Panc1 (cell line): ENCODE data around the gene WDR7. TPM values are rescaled to one million over a fixed set of nuclear protein-coding genes. Genes with fewer than 3 reads are reported as not detected.

Experiments used
- ATAC-seq: fragments of 200-7000 bp; cut with Tn5 transposase; 2 replicates; pipeline ENCODE4 v1.9.1; 2020; ENCODE audit warnings: mild to moderate bottlenecking, moderate library complexity
- BruUV-seq: library from RNA; stranded (reverse); fragments of 400-500 nt; replicated peaks from 2 replicates; lab custom pipeline; 2021; lab: Mats Ljungman, UMichigan
- CTCF ChIA-PET: fragments of 300-600 bp; sonication (Branson Sonifier 250); formaldehyde crosslinking; loops from one replicate; lab custom pipeline; 2022; ENCODE audit warnings: antibody characterized with exemption; lab: Charles Lee
- POLR2A ChIA-PET: fragments of 300-600 bp; sonication (Branson Sonifier 250); formaldehyde crosslinking; loops from one replicate; lab custom pipeline; 2022; ENCODE audit warnings: antibody characterized with exemption; lab: Charles Lee
- DNase-seq: peaks from one replicate; pipeline ENCODE4 v3.0.0-alpha.2; 2010; ENCODE audit warnings: low read depth, low spot score
- H3K27ac ChIP-seq: 2 replicates; pipeline ENCODE4 v1.5.1; 2011; ENCODE audit warnings: mild to moderate bottlenecking, low read length, inconsistent platforms
- H3K27me3 ChIP-seq: fragments of 200-500 bp; sonication (Bioruptor generic); 2 replicates; pipeline ENCODE4 v1.6.0; 2014; ENCODE audit warnings: low read length, inconsistent platforms; ENCODE audit not compliant: control insufficient read depth, insufficient read depth
- H3K36me3 ChIP-seq: fragments of 200-500 bp; sonication (Bioruptor generic); 2 replicates; pipeline ENCODE4 v1.5.1; 2014; ENCODE audit warnings: inconsistent platforms, mild to moderate bottlenecking, low read length, moderate library complexity; ENCODE audit not compliant: control insufficient read depth, insufficient read depth
- H3K4me1 ChIP-seq: 2 replicates; pipeline ENCODE4 v1.5.1; 2011; ENCODE audit warnings: inconsistent platforms, mild to moderate bottlenecking, low read length, moderate library complexity; ENCODE audit not compliant: control insufficient read depth, insufficient read depth
- H3K4me3 ChIP-seq, 2 experiments: 2 replicates each; pipeline ENCODE4 v1.5.1; 2011 to 2012; ENCODE audit warnings: low read depth in 2 of 2, low read length in 2 of 2, mild to moderate bottlenecking in 2 of 2, inconsistent platforms in 1 of 2, moderate library complexity in 1 of 2
- H3K9me3 ChIP-seq: fragments of 200-500 bp; sonication (Bioruptor generic); 2 replicates; pipeline ENCODE4 v1.5.1; 2014; ENCODE audit warnings: low read depth, mild to moderate bottlenecking, inconsistent platforms, low read length, moderate library complexity; ENCODE audit not compliant: control insufficient read depth, insufficient read depth
- POLR2AphosphoS5 ChIP-seq: IDR thresholded peaks from 2 replicates; pipeline ENCODE4 v1.6.1; 2012; ENCODE audit warnings: mild to moderate bottlenecking, low read depth, low read length, moderate library complexity
- SIN3A ChIP-seq: IDR thresholded peaks from 2 replicates; pipeline ENCODE4 v1.6.1; 2012; ENCODE audit warnings: low read depth, mild to moderate bottlenecking, low read length, moderate library complexity, borderline replicate concordance; ENCODE audit not compliant: insufficient read depth
- TCF7L2 ChIP-seq: IDR thresholded peaks from 2 replicates; pipeline ENCODE4 v1.6.1; 2011; ENCODE audit warnings: mild to moderate bottlenecking, low read depth, low read length, inconsistent platforms
- in situ Hi-C: cut with HindIII; loops from 2 replicates; pipeline ENCODE4 v1.10.0; 2016; ENCODE audit warnings: low sequenced_read_pairs, low pct_unique_long_range_greater_than_20kb
- intact Hi-C: fragments of 100-400 bp; cut with micrococcal nuclease; formaldehyde crosslinking; loops from one replicate; pipeline ENCODE4 v1.10.0; 2022; ENCODE audit not compliant: unreplicated experiment
- total RNA-seq: library from RNA; stranded (reverse); gene quantifications from one replicate; pipeline ENCODE4 v1.2.1, GENCODE V29; 2021; ENCODE audit not compliant: unreplicated experiment
- TF ChIP-seq, protein P1 (sequence below), 2 experiments: IDR thresholded peaks; 2 replicates each; pipeline ENCODE4 v1.6.1; 2011 to 2012; ENCODE audit warnings: low read depth in 2 of 2, control low read depth in 1 of 2, low read length in 1 of 2, mild to moderate bottlenecking in 1 of 2, moderate library complexity in 1 of 2; ENCODE audit not compliant: insufficient read depth in 1 of 2
- TF ChIP-seq, protein P2 (sequence below): fragments of 450-650 bp; IDR thresholded peaks from 2 replicates; pipeline ENCODE4 v1.5.1; 2017; ENCODE audit warnings: mild to moderate bottlenecking

The WDR7 gene
- total RNA-seq, 1 experiment from 2014 or later: 12.3 TPM

DNA sequence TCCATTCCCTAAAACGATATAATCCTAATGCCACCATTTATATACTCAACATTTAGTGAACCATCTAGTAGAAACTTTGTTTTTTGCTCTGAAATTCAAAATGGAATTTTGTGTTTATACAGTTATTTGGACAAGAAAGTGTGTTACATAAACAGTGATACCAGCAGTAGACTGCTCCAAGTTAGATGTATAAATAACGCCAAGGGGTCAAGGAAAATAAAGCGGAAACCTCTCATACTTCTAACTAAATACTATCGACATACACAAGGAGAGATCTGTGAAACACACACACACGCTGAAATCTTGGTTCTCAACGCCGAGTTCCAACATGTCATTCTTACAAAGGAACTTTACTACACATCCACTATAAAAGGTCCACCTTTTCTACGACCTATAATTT lies 14.0 kb upstream of the WDR7 start:
- ATAC-seq (no peak), DNase-seq (no peak)
- H3K4me1 ChIP-seq: peaks cover 8% of the 10 kb centered on the region; the same call in 1 of the 2 replicates
- peak overlapping the region; percentile 90 for H3K27ac ChIP-seq
- BruUV-seq: TSS peak; percentile 78
- ChIA-PET CTCF (no interaction called here), POLR2A (no interaction called here)
- H3K36me3 ChIP-seq: peaks cover 9% of the 10 kb centered on the region
- H3K9me3 ChIP-seq: no peaks in the 10 kb centered on the region
- no peaks in the 10 kb centered on the region for H3K27me3 ChIP-seq
- TF ChIP-seq, protein P1, sequence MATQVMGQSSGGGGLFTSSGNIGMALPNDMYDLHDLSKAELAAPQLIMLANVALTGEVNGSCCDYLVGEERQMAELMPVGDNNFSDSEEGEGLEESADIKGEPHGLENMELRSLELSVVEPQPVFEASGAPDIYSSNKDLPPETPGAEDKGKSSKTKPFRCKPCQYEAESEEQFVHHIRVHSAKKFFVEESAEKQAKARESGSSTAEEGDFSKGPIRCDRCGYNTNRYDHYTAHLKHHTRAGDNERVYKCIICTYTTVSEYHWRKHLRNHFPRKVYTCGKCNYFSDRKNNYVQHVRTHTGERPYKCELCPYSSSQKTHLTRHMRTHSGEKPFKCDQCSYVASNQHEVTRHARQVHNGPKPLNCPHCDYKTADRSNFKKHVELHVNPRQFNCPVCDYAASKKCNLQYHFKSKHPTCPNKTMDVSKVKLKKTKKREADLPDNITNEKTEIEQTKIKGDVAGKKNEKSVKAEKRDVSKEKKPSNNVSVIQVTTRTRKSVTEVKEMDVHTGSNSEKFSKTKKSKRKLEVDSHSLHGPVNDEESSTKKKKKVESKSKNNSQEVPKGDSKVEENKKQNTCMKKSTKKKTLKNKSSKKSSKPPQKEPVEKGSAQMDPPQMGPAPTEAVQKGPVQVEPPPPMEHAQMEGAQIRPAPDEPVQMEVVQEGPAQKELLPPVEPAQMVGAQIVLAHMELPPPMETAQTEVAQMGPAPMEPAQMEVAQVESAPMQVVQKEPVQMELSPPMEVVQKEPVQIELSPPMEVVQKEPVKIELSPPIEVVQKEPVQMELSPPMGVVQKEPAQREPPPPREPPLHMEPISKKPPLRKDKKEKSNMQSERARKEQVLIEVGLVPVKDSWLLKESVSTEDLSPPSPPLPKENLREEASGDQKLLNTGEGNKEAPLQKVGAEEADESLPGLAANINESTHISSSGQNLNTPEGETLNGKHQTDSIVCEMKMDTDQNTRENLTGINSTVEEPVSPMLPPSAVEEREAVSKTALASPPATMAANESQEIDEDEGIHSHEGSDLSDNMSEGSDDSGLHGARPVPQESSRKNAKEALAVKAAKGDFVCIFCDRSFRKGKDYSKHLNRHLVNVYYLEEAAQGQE (IDR thresholded peaks at IDR 0.05; ENCODE audit: insufficient read depth in 1 of 2, low read depth in 2 of 2, low read length in 1 of 2): no peak
- TF ChIP-seq TCF7L2: no peak
- TF ChIP-seq POLR2AphosphoS5: no peak
- TF ChIP-seq, protein P2, sequence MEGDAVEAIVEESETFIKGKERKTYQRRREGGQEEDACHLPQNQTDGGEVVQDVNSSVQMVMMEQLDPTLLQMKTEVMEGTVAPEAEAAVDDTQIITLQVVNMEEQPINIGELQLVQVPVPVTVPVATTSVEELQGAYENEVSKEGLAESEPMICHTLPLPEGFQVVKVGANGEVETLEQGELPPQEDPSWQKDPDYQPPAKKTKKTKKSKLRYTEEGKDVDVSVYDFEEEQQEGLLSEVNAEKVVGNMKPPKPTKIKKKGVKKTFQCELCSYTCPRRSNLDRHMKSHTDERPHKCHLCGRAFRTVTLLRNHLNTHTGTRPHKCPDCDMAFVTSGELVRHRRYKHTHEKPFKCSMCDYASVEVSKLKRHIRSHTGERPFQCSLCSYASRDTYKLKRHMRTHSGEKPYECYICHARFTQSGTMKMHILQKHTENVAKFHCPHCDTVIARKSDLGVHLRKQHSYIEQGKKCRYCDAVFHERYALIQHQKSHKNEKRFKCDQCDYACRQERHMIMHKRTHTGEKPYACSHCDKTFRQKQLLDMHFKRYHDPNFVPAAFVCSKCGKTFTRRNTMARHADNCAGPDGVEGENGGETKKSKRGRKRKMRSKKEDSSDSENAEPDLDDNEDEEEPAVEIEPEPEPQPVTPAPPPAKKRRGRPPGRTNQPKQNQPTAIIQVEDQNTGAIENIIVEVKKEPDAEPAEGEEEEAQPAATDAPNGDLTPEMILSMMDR: no peak
- TF ChIP-seq SIN3A: no peak
- peak overlapping the region; percentile 94 for H3K4me3 ChIP-seq
- intact Hi-C loops (no loop called here), in situ Hi-C loops (no loop called here)

GRCh38 chr18:56637711-56638231 lies 13.4 kb upstream of the WDR7 start:
- ChIA-PET CTCF (no interaction called here), POLR2A (interaction anchor here (0.5 kb wide), 1 partner anchor 19 kb away, joined by 3 read pairs; no protein-coding TSS in a partner anchor)
- Histone ChIP-seq H3K27ac (peak overlapping the region; percentile 90), H3K36me3 (peaks cover 9% of the 10 kb centered on the region), H3K9me3 (no peaks in the 10 kb centered on the region), H3K4me1 (peaks cover 8% of the 10 kb centered on the region; the same call in 1 of the 2 replicates), H3K27me3 (no peaks in the 10 kb centered on the region), H3K4me3 (peak overlapping the region; percentile 94)
- TF ChIP-seq, protein P1 (IDR thresholded peaks at IDR 0.05; ENCODE audit: insufficient read depth in 1 of 2, low read depth in 2 of 2, low read length in 1 of 2): no peak
- no peak for TF ChIP-seq SIN3A
- in situ Hi-C loops (no loop called here), intact Hi-C loops (no loop called here)
- peak; percentile 9; the same call in 1 of the 2 replicates for ATAC-seq
- DNase-seq: no peak
- BruUV-seq: no TSS peak
